ENCODE data around the gene COG6. TPM values are rescaled to one million over a fixed set of nuclear protein-coding genes. Genes with fewer than 3 reads are reported as not detected.
A peak's percentile ranks its signal among the peaks of the same experiment; 100 is the strongest.

COG6 gene
- total RNA-seq (24.4 and 28.9 TPM in 2 replicates), polyA plus RNA-seq (18.6 and 44.8 TPM in 2 replicates), polyA minus RNA-seq (ENCODE audit: low replicate concordance) (4.2 and 5.2 TPM in 2 replicates)
- polyA plus RNA-seq (2012): 9.7 and 21.1 TPM in 2 replicates

DNA sequence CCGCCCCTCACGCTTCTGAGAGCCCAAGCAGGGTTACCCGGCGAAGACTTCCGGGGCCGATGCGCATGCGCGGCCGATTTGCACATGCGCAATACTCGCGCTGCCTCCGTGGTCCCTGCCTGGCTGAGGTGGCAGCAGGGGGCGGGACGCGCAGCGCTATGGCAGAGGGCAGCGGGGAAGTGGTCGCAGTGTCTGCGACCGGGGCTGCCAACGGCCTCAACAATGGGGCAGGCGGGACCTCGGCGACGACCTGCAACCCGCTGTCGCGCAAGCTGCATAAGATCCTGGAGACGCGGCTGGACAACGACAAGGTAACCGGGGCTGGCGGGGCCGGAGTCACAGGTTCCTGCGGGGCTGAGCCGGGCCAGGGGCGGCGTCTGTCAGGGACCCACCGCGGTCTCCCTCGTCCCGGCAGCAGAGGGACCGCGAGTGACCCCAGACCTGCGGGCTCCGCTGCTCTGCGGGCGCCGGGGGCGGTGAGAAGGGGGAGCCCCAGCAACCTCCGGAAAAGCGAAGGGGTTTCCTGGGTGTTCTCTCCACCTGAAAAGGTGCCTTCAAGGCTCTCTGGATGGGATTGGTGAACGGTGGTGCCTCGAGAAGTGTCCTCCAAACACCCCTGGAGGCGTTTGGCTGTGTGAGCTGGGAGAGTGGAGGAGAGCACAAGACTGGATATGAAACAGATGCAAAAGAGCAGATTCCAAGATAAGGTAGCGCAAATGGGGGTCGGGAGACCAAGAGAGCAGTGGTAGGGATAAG is at the start of gene COG6:
TSS of gene COG6 (plus strand) at position 94 of the 756 bp plus-strand sequence. CDS start at position 159, 65 bp downstream.
- Histone ChIP-seq H3K27ac (ENCODE audit: insufficient read depth, low read length) (peak within 1 kb of the TSS; percentile 9), H3K4me3 (replicated peaks in 1 of 4; ENCODE audit: control extremely low read depth in 1 of 4, insufficient read depth in 1 of 4, low read depth in 3 of 4, low read length in 4 of 4) (peak within 1 kb of the TSS; percentile 80 to 94 (median 92)), H3K9ac (ENCODE audit: insufficient read depth, low read length) (peak within 1 kb of the TSS; percentile 66), H3K4me2 (ENCODE audit: extremely low read depth, insufficient read depth, low read length) (peak within 1 kb of the TSS; percentile 81), H2AFZ (ENCODE audit: low read length) (peak within 1 kb of the TSS; percentile 97), H3K27me3 (ENCODE audit: control insufficient read depth, insufficient read depth, low read length) (no peaks in the 10 kb centered on the region), H3K9me3 (ENCODE audit: control insufficient read depth, insufficient read depth, low read depth, low read length) (no peaks in the 10 kb centered on the region), H3K79me2 (ENCODE audit: control insufficient read depth, insufficient read depth, low read length) (peaks cover 3% of the 10 kb centered on the region), H3K4me1 (ENCODE audit: control insufficient read depth, extremely low read depth, insufficient read depth, low read length) (no peaks in the 10 kb centered on the region), H4K20me1 (ENCODE audit: control insufficient read depth, extremely low read depth, insufficient read depth, low read length) (no peaks in the 10 kb centered on the region), H3K36me3 (ENCODE audit: control insufficient read depth, insufficient read depth, low read length) (no peaks in the 10 kb centered on the region)
- peak; percentile 77 to 84 for DNase-seq (ENCODE audit: low read depth in 2 of 2)
- TF ChIP-seq CTCF (conservative IDR thresholded peaks at IDR 0.05 in 1 of 2, IDR thresholded peaks at IDR 0.05 in 1 of 2; ENCODE audit: low read depth in 1 of 2, low read length in 2 of 2) (no peak), EZH2 (IDR thresholded peaks at IDR 0.05; ENCODE audit: low read length, missing control alignments) (no peak)

- peaks cover 16% of the 10 kb centered on the region for H3K79me2 ChIP-seq (ENCODE audit: control insufficient read depth, insufficient read depth, low read length)
These were observed 49.7 kb upstream of the COG6 start for GRCh38 chr13:39605677-39606320.

More at GRCh38 chr13:39605677-39606320, 49.7 kb upstream of the COG6 start:
- Histone ChIP-seq H2AFZ (ENCODE audit: low read length) (no peak overlapping the region), H3K9ac (ENCODE audit: insufficient read depth, low read length) (no peak overlapping the region), H3K4me2 (ENCODE audit: extremely low read depth, insufficient read depth, low read length) (no peak overlapping the region), H3K27me3 (ENCODE audit: control insufficient read depth, insufficient read depth, low read length) (no peaks in the 10 kb centered on the region), H3K9me3 (ENCODE audit: control insufficient read depth, insufficient read depth, low read depth, low read length) (no peaks in the 10 kb centered on the region), H3K4me1 (ENCODE audit: control insufficient read depth, extremely low read depth, insufficient read depth, low read length) (peaks cover 7% of the 10 kb centered on the region), H3K36me3 (ENCODE audit: control insufficient read depth, insufficient read depth, low read length) (no peaks in the 10 kb centered on the region), H3K4me3 (replicated peaks in 1 of 4; ENCODE audit: control extremely low read depth in 1 of 4, insufficient read depth in 1 of 4, low read depth in 3 of 4, low read length in 4 of 4) (no peak overlapping the region), H3K27ac (ENCODE audit: insufficient read depth, low read length) (no peak overlapping the region), H4K20me1 (ENCODE audit: control insufficient read depth, extremely low read depth, insufficient read depth, low read length) (no peaks in the 10 kb centered on the region)
- no peak for TF ChIP-seq CTCF (conservative IDR thresholded peaks at IDR 0.05 in 1 of 2, IDR thresholded peaks at IDR 0.05 in 1 of 2; ENCODE audit: low read depth in 1 of 2, low read length in 2 of 2)
- no peak for TF ChIP-seq EZH2 (IDR thresholded peaks at IDR 0.05; ENCODE audit: low read length, missing control alignments)
- DNase-seq (ENCODE audit: low read depth in 2 of 2): no peak

All from fibroblast of lung (primary cell).